OCI-LY1 (cell line): ENCODE measurements around the gene TCAIM.

ENCODE experiments used
- EZH2 ChIP-seq: fragments of 200-600 bp; sonication (generic), shearing (Covaris generic); IDR thresholded peaks from 2 replicates; pipeline ENCODE4 v1.8.0; 2017; ENCODE audit warnings: borderline replicate concordance, mixed run types, mild to moderate bottlenecking, antibody characterized with exemption, low read length, moderate library complexity, mixed read lengths
- TF ChIP-seq, protein P1 (sequence below): fragments of 200-600 bp; sonication (generic), shearing (Covaris generic); IDR thresholded peaks from 2 replicates; pipeline ENCODE4 v1.5.1; 2017; ENCODE audit warnings: mild to moderate bottlenecking, antibody characterized with exemption, low read length, moderate library complexity, mixed read lengths

- TF ChIP-seq, protein P1, sequence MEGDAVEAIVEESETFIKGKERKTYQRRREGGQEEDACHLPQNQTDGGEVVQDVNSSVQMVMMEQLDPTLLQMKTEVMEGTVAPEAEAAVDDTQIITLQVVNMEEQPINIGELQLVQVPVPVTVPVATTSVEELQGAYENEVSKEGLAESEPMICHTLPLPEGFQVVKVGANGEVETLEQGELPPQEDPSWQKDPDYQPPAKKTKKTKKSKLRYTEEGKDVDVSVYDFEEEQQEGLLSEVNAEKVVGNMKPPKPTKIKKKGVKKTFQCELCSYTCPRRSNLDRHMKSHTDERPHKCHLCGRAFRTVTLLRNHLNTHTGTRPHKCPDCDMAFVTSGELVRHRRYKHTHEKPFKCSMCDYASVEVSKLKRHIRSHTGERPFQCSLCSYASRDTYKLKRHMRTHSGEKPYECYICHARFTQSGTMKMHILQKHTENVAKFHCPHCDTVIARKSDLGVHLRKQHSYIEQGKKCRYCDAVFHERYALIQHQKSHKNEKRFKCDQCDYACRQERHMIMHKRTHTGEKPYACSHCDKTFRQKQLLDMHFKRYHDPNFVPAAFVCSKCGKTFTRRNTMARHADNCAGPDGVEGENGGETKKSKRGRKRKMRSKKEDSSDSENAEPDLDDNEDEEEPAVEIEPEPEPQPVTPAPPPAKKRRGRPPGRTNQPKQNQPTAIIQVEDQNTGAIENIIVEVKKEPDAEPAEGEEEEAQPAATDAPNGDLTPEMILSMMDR: no peak
- no peak for TF ChIP-seq EZH2
Measured at GRCh38 chr3:44321335-44321734, 17.2 kb upstream of the TCAIM start.
